HG03460 (cell line): Measurements from ENCODE around the gene CFAP57.

Experiments
- ATAC-seq: cut with Tn5 transposase; IDR thresholded peaks from one replicate; pipeline ENCODE4 v1.9.1; 2021; ENCODE audit not compliant: unreplicated experiment

CFAP57 gene

DNA sequence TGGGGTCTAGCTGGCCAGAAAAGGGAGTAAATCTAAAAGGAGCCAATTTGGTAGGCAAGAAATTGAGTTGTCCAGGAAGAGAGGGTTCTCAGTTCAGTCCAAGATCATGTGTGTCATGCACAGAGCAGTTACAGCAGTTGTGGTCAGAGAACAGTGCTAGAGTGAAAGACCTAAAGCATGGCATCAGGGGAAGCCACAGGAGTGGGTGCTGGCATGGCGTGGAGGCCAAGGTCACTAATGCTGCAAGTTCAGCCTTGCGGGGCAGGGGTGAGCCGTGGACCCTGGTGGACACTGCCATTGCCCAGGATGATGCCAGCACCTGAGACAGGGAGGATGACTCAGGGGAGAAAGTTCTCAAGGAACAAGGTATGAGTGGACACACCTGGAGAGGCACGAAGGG lies 81.0 kb downstream of the CFAP57 start:
- ATAC-seq, result no peak

DNA sequence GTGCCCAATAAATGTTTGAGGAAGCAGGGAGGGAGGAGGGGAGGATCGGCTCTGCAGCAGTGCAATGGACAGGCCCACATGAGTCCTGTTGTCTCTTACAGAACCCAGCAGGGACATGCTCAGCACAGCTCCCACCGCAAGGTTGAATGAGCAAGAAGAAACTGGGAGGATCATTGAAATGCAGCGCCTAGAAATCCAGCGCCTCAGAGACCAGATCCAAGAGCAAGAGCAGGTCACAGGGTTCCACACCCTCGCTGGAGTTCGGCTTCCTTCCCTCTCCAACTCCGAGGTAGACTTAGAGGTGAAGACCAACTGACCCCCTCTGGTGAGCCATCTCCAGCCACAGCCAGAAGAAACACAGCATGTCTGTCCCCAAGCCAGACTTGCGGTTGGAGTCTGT lies 81.7 kb downstream of the CFAP57 start:
- no peak for ATAC-seq

DNA sequence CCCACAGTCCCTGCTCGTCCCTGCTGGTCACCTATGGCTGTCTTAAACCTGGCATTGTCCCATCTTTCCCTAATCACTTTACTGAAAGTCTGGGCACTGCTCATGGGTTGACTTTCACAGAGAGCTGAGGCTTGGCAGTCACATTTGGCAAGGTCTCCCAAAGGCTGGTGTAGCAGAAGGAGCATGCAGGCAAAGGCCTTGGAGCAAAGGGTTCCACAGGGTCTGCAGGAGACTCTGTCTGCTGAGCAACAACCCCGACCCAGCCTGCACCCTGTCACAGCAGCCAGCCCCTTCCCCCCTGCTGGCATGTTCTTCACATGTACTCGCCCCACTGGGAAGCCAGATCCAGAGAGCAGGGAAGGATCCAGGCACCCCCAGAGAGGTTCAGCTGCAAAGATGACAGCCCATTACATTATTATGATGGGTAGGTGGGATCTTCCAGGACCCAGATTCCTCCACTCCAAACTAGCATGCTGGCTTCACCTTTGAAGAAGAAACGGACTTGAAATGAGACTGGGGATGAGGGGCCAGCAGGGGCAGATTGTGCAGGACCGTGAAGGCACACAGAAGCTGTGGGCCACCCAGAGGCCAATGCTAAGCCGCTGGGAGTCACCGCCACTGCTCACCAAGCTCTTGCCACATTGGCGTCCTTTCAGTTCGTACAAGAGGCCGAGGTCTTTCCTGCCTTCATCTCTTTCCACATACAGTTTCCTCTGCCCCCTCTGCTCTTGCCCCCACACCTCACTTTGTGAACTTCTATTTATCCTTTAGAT lies 83.5 kb downstream of the CFAP57 start:
- no peak for ATAC-seq

DNA sequence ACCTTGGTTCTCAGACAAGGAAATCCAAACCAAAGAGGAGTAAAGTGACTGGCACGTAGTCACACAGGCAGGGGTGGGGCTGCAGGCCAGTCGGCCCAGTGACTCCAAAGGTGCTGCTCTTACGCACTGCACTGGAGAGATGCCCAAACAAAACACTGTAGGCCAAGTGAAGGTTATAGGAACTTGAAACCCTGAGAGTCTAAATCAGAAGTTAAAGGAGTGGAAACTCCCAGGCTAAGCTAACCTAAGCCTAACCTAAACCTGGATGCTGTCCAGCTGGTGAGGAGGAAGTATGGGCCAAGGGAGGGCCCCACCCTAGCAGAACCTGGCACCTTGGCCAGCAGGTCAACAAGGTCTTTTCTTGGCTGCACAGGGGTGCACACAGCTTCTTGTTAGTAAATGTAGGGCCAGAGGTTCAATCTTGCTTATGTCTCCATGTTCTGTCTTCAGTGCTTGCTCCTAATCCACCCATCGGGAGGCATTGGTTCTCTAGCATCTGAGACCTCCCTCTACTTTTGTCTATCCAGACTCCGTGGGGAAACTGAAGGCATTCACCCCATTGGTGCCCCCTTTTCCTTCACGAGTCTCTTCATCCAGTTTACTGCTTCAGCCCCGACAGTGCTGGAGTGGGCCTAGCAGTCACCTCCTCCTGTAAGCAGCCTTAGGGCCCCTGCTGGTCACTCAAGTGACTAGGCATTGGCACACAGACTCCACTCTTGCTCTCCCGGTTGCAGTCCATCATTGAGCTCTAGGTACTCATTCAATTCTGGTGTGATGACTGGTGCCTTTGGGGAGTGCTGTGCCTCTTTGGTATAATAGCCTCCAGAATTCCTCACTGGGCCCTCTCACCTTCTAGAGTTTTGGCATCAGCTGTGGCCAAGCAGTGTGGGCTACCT lies 84.8 kb downstream of the CFAP57 start:
- ATAC-seq, result no peak

DNA sequence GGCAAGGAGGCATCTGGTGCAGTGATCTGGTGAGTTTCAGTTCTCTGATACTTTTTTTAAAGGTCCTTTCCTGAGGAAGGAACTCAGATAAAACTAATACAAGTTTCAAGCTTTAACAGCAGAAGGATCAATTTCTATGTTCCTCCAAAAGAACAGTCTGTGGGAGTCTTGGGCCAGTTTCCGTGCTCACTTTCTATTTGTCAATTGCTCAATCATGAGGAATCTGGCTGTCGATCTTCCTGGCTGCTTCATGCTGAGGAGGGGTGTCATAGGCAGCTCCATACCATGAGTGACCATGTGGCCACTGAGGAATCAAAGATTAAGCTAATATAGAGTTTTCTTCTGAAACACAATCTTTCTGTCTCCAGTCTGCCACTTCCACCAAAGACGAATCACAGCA lies 86.2 kb downstream of the CFAP57 start:
- no peak for ATAC-seq

DNA sequence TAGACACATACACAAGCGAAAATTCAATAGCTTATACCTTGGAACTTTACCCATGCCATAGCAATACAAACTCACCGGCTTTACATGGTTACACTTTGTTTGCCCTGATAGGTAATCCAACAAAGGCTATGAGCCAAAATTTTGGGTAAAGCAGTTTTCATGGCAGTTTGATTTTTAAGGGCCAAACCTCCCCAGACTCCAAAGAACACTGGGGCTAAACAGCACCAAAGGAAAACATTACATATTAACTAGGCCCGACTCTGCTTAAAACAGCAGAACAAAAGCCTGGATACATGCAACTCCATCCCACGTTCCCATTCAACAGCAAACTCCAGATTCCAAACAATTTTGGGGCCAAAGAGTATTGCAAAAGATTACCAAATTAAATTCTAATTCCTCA lies 93.3 kb downstream of the CFAP57 start:
- ATAC-seq, result no peak

DNA sequence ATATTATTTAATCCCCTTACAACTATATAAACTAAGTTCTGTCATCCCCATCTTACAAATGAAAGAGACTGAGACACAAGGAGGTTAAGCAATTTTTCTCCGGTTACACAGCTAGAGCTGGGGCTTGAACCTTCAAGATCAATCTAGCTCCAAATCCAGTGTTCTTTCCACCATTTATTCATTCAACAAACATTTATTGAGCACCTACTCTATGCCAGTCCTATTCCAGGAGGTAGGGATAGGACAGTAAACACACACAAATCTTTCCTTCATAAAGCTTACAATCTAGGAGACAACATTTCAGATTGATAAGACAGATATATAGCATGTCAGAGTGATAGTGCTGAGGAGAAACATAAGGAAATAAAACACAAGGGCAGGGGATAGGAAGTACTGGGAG lies 94.8 kb downstream of the CFAP57 start:
- no peak for ATAC-seq

DNA sequence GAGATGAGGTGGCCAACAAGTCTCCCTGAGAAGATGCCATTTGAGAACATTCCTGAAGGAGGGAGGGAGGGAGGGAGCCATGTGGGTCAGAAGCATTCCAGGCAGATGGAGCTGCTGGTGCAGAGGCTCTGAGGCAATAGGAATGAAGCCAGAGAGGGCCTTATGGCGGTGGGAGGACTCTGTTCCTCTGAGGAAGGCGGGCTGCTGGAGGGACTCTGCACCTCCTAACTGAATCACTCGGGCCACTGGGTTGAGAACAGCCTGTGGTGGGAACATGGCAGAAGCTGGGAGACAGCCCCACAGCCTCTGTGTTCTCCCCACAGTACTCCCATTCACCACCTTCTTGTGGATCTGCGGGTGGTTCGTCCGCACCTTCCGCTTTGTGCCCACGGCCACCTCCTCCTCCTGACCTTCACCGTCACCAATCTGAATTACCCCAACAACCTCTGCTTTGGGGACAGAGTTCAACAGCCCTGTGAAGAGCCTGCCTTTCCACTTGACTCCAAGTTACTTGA lies 95.2 kb downstream of the CFAP57 start:
- ATAC-seq, result no peak

DNA sequence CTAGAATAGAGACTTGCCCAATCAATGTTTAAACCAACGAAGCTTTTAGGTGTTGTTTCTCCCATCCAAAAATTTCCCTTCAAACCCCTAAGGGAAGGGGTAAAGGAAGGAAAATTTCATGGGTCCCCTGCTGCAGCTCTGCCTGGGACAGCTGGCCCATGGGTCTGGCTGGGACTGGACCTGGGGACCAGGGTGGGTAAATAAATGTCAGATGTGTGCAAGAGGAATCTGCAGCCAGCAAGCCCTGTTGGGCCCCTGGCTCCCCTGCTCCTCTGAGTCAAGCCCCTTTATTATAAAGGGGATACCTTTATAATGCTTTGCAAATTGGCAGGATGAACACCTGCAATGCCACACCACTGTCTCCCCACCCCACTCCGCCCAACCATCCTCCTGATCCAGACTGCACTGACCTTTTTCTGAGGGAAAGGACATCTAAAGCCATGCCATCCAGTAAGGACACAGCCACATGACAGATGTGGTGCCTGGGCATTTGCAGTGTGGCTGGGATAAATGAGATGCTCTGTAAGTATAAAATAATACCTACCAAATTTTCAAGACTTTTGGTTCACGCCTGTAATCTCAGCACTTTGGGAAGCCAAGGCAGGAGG lies 95.8 kb downstream of the CFAP57 start:
- ATAC-seq, result no peak

DNA sequence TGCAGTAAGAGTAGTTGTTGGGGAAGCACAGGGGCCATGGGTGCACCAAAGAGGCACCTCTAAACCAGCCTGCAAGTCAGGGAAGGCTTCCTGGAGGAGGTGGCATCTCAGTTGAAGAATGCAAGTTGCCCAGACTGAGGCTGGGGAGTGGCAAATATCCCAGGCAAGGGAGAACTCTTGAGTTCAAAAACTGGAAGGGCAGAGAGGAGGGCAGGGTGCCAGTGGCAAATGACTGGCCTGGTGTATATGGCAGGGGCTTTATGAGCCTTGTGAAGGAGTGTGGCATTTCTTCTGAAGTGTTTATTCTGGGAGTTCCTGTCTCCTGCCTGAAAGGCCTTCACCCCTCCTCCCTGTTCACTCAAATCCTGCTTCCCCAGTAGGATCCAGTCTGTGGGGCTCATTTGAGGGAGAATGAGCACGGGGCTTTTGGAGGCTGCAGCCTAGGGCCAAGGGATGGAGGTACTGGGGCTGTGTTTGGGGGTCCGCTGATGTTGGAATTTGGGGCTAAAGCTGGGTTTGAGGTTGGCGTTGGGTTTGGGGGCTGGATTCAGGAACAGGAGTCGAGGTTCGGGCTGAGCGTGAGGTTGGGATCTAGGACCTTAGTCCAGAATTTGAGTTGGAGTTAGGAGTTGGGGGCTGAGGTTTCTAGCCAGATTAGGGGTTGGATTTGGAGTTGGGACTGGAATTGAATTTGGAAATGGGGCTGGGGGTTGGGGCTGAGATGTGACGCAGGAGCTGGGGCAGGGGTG lies 97.7 kb downstream of the CFAP57 start, which contains the start of gene TMEM125:
TSS of gene TMEM125 (plus strand) at position 357 of the 749 bp plus-strand sequence. CDS start 2,740 bp downstream, outside the sequence.
- no peak for ATAC-seq

DNA sequence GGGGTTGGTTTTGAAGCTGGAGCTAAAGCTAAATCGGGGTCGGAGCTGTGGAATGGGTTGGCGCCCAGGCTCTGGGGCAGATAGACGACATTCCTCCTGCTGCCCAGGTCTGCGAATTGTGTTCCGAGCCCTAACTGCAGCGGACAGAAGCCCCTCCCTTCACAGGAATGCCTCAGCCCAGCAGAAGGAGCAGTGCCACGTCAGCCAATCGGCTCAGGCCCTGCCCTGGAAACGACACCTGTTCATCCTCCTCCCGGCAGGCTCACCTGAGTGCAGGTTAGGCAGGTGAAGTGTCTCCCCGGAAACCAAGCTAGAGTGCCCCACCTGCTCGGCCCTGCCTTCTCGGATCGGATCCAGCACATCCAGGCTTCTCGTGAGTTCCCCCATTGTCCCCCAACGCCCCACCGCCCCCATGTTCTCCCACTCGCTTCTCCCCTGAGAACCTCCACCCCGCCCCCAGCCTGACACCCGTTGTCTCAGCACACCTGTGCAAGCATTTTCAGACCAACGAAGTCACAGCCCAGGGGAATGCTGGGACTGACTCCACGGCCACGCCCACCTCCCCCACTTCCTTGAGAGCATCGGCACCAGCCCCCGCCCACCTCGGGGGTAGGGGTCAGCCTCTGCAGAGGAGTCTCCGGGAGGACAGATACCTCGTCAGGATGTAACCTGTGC lies 98.4 kb downstream of the CFAP57 start:
- no peak for ATAC-seq

DNA sequence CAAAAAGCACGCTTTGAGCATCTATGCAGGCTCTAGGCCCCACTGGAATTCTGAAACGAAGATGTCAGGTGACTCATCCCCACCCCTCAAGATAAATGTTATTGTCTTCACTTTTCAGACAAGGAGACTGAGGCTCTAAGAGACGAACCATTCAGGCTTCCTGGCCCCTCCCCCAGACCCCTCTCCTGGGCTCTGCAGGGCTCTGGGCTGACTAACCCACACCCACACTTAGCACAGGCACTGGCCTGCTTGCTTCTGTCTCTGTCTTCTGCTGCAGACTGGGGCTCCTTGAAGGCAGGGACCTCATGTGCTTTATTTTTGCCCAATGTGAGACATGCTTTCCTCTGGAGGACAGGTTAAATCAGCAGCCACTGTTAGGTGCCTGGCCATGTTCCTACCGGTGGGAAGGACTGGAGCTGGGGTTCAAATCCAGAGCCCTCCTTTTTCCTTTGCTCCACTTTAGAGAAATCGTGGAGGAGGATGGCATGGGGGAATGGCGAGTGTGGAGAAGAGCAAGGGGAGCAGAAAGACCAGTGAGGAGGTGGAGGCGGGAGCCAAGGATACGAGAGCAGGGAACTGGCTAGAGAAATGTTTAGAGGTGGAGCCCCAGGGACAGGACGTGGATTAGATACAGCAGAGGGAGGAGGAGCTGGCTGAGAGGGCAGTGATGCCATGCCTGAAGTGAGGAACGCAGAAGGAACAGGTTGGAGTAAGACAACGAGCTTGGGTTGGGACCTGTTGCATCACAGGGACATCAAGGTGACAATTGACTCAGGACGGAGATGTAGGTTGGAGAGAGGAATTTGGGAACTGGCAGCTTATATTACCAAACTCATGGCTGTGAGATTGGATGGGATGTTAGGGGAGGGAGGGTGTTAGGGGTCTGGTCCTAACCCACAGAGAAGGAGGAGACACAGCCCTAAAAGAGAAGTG lies 99.3 kb downstream of the CFAP57 start:
- ATAC-seq, result no peak

DNA sequence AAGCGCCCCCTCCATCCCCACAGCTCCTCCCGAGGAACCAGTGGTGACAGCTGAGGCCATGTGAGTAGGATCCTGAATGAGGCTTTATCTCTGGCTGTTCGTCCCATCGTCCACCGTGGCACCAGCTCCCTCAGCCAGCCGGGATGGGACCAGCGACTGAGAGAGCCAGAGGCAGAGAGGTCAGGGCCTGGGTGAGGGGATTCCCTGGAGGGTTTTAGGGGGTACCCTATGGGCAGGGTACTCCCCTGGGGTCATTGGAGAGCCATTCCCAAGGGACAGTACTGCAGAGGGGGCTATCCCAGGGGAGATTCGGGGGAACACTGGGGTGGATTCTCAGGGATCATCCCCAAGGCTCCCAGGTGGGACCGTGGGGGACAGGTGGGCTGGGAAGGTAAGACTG lies 100.0 kb downstream of the CFAP57 start:
- no peak for ATAC-seq

DNA sequence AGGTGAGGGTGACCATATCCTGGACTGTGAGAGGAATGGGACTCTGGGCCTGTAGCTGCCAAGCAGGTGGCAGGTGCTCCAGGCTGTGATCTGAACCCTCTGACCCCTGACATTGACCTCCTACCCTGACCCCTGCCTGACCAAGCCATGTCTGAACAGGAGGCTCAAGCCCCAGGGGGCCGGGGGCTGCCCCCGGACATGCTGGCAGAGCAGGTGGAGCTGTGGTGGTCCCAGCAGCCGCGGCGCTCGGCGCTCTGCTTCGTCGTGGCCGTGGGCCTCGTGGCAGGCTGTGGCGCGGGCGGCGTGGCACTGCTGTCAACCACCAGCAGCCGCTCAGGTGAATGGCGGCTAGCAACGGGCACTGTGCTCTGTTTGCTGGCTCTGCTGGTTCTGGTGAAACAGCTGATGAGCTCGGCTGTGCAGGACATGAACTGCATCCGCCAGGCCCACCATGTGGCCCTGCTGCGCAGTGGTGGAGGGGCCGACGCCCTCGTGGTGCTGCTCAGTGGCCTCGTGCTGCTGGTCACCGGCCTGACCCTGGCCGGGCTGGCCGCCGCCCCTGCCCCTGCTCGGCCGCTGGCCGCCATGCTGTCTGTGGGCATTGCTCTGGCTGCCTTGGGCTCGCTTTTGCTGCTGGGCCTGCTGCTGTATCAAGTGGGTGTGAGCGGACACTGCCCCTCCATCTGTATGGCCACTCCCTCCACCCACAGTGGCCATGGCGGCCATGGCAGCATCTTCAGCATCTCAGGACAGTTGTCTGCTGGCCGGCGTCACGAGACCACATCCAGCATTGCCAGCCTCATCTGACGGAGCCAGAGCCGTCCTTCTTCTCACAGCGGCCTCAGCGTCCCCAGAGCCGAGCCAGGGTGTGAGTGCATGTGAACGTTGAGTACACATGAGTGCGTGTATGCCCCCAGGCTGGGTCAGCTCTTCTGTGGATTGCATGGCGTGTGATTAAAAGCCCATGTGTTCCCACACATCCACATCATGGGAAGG lies 100.7 kb downstream of the CFAP57 start:
- ATAC-seq, result no peak

DNA sequence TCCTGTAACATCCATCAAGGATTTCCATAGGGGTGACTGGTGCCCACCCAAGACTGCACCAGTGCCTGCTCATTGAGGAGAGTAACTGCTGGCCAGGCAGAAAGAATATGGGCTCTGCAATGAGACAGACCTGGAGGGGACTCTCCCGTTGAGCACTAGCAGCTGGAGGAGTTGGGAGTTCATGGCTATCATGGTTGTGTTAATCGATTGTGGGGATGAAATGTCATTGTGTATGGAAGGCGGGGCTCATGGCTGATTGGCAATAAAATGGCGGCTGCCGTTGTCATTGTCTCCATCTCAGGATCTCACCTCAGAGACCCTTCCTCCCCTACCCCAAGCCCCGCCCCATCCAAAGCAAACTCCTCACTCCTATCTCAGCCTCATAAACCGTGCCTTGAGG lies 101.6 kb downstream of the CFAP57 start:
- no peak for ATAC-seq

DNA sequence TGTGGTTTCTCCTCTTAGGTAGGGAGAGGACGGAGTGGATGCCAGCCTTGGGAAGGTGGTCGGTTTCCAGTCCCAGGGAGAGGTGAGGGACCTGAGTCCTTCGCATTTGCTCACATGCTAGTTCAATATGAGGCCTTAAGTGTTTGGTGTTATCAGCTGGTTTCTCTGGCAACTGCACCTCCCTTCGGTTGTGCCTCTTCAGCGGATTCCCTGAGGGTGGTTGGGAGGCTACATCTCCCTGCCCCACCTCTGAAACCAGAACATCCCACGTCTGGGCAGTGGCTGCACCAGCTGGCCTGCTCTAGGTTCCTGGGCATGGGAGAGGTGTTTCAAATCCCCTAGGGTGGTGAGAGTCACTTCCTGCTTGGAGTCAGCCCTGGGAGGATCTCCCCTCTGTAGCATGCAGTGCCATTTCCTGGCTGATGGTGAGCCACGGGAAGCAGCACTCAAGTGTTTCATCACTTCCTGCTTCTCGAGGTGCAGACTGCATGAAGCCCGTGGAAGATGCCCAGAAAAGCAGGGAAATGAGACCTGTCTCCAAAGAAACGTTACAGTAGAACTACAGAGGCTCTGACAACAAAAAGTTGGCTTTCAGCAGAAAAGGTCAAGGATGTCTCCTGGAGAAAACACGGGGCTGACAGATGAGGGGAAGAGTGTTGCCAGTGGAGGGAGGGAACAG lies 102.1 kb downstream of the CFAP57 start:
- no peak for ATAC-seq

DNA sequence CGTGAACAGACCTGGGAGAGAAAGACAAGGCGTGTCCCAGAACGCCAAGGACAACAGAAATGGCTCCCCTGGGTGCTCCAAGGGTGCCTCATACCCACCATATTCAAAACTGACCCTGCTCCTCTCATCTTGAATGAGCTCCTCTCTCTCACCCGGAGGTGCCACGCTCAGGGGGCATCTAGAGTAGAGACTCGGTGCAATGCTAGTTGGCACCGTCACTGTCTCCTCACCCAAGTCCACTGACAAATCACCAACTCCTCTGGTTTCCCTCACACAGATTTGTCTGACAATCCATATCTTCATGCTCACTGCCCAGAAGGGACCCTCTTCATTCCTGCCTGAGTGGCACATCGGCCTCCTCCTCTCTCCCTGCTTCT lies 102.7 kb downstream of the CFAP57 start:
- ATAC-seq, result no peak
